K562 (cell line): ENCODE results near the gene PPAT. TPM values are rescaled to one million over a fixed set of nuclear protein-coding genes. Genes with fewer than 3 reads are reported as not detected.
A peak's percentile ranks its signal among the peaks of the same experiment; 100 is the strongest.

Experiments
- ATAC-seq: fragments of 200-7000 bp; cut with Tn5 transposase; 3 replicates; pipeline ENCODE4 v1.9.1; 2020; ENCODE audit warnings: moderate library complexity
- BruUV-seq: library from RNA; stranded (reverse); fragments of 400-500 nt; replicated peaks from 2 replicates; lab custom pipeline; 2021; lab: Mats Ljungman, UMichigan
- CTCF ChIA-PET: fragments of 300-600 bp; formaldehyde crosslinking; extraction: SDS; loops from one replicate; lab custom pipeline; 2021; ENCODE audit warnings: low intra/inter-chr PET ratio; lab: Yijun Ruan, JAX
- POLR2A ChIA-PET: fragments of 300-600, 350-650 bp; sonication (Branson Sonifier 250); formaldehyde crosslinking; extraction: SDS; loops from one replicate; lab custom pipeline; 2021; ENCODE audit warnings: antibody characterized with exemption, inconsistent platforms; lab: Yijun Ruan, JAX
- DNase-seq, 4 experiments: peaks; one replicate each; pipeline versions ENCODE4 v3.0.0 to v3.0.0-alpha.2; 2011 to 2018; ENCODE audit warnings: low spot score in 3 of 4, mixed read lengths in 3 of 4; ENCODE audit errors: extremely low read depth in 1 of 4
- FAIRE-seq: peaks from 2 replicates; lab custom pipeline; 2011; peaks lifted over from hg19 to GRCh38; lab: Jason Lieb, UNC
- H2AFZ ChIP-seq: 2 replicates; pipeline ENCODE4 v1.6.0; 2011; ENCODE audit warnings: low read depth, low read length, control low read depth, inconsistent platforms
- H3K27ac ChIP-seq: fragments of 200-600 bp; 3 replicates; pipeline ENCODE4 v1.8.0; 2011; ENCODE audit warnings: low read depth, mild to moderate bottlenecking, control low read depth, inconsistent platforms, low read length, moderate library complexity, mixed read lengths; ENCODE audit errors: extremely low read depth
- H3K27me3 ChIP-seq, 2 experiments: fragments of 300-600 bp in 1 of 2; 2 replicates in 1 of 2; 3 replicates in 1 of 2; pipeline versions ENCODE4 v1.6.0 to v1.8.0; 2011; ENCODE audit warnings: inconsistent platforms in 2 of 2, low read length in 2 of 2, mild to moderate bottlenecking in 1 of 2, mixed read lengths in 1 of 2, moderate library complexity in 1 of 2; ENCODE audit not compliant: control insufficient read depth in 2 of 2, insufficient read depth in 2 of 2
- H3K36me3 ChIP-seq: fragments of 300-600 bp; 3 replicates; pipeline ENCODE4 v1.8.0; 2011; ENCODE audit warnings: mild to moderate bottlenecking, low read length, inconsistent platforms; ENCODE audit not compliant: control insufficient read depth, insufficient read depth
- H3K4me1 ChIP-seq, 2 experiments: fragments of 200-600 bp in 1 of 2; replicated peaks in 1 of 2; 2 replicates in 1 of 2; 3 replicates in 1 of 2; pipeline versions ENCODE4 v1.5.1 to v1.8.0; 2011; ENCODE audit warnings: inconsistent platforms in 2 of 2, low read length in 2 of 2, mild to moderate bottlenecking in 1 of 2, mixed read lengths in 1 of 2, moderate library complexity in 1 of 2; ENCODE audit not compliant: control insufficient read depth in 2 of 2, insufficient read depth in 2 of 2
- H3K4me2 ChIP-seq: 2 replicates; pipeline ENCODE4 v1.6.1; 2011; ENCODE audit warnings: low read length, control low read depth, inconsistent platforms, mixed read lengths; ENCODE audit not compliant: insufficient read depth
- H3K4me3 ChIP-seq: fragments of 200-600 bp; sonication (generic), shearing (Covaris generic); 2 replicates; pipeline ENCODE4 v1.5.1; 2016; ENCODE audit warnings: control low read depth, inconsistent platforms
- H3K79me2 ChIP-seq: fragments of 200-600 bp; 3 replicates; pipeline ENCODE4 v1.8.0; 2011; ENCODE audit warnings: low read length, inconsistent platforms; ENCODE audit not compliant: control insufficient read depth, insufficient read depth
- H3K9ac ChIP-seq, 2 experiments: 2 replicates each; pipeline versions ENCODE4 v1.6.0 to v1.6.1; 2011; ENCODE audit warnings: low read depth in 2 of 2, low read length in 2 of 2, control low read depth in 1 of 2, inconsistent platforms in 1 of 2, mild to moderate bottlenecking in 1 of 2, mixed read lengths in 1 of 2; ENCODE audit not compliant: insufficient read depth in 1 of 2
- H3K9me1 ChIP-seq: one replicate; pipeline ENCODE4 v1.6.0; 2011; ENCODE audit warnings: inconsistent platforms, mild to moderate bottlenecking, low read length, moderate library complexity; ENCODE audit not compliant: control insufficient read depth, insufficient read depth
- H3K9me3 ChIP-seq: replicated peaks from 2 replicates; pipeline ENCODE4 v1.5.1; 2011; ENCODE audit warnings: low read depth, low read length, inconsistent platforms; ENCODE audit not compliant: control insufficient read depth, insufficient read depth
- H4K20me1 ChIP-seq: replicated peaks from 2 replicates; pipeline ENCODE4 v1.6.1; 2011; ENCODE audit warnings: low read length, inconsistent platforms, mixed read lengths; ENCODE audit not compliant: control insufficient read depth, insufficient read depth
- HDAC1 ChIP-seq, 2 experiments: fragments of 450-650 bp; IDR thresholded peaks; 2 replicates each; pipeline ENCODE4 v1.6.1; 2016 to 2017; ENCODE audit warnings: inconsistent platforms in 1 of 2, mild to moderate bottlenecking in 1 of 2, moderate library complexity in 1 of 2
- MIER1 ChIP-seq: fragments of 450-650 bp; IDR thresholded peaks from 2 replicates; pipeline ENCODE4 v1.6.1; 2016; ENCODE audit warnings: antibody characterized with exemption, mild to moderate bottlenecking, low read depth
- WGBS: fragments of 100-300 bp; shearing (Covaris generic); methylation state at CpG from one replicate; pipeline ENCODE4 v1.1.6; 2016; ENCODE audit warnings: low coverage, mixed read lengths; ENCODE audit not compliant: insufficient coverage; ENCODE audit errors: missing lambda C conversion rate; 5-methylcytosine and 5-hydroxymethylcytosine counted together
- in situ Hi-C: fragments of 300-500 bp; cut with MboI; formaldehyde crosslinking; loops from 4 replicates; pipeline ENCODE4 v1.15.0; 2018; ENCODE audit warnings: inconsistent platforms, mixed read lengths
- intact Hi-C: fragments of 100-400 bp; cut with micrococcal nuclease; formaldehyde crosslinking; loops from 2 replicates; pipeline ENCODE4 v1.14.2; 2022
- polyA plus RNA-seq, 8 experiments: library from polyadenylated mRNA; depleted of rRNA in 4 of 8; stranded (reverse) in 5 of 8; unstranded in 3 of 8; fragments of >200 nt; fragmentation: Nextera tagmentation in 2 of 8; fragmentation: Illumina TruSeq in 1 of 8; extraction: Ambion mirVana in 2 of 8; extraction: Trizol in 1 of 8; gene quantifications; 2 replicates each; pipeline versions ENCODE4 v1.2.1 to v1.2.3, GENCODE V29; 2011 to 2014; ENCODE audit warnings: inconsistent platforms in 1 of 8, missing spikeins in 1 of 8
- total RNA-seq, 7 experiments: library from RNA; depleted of rRNA in 6 of 7; stranded (reverse); fragments of >200 nt in 6 of 7; fragmentation: Illumina TruSeq in 2 of 7; extraction: Trizol in 2 of 7; gene quantifications; 2 replicates each; pipeline versions ENCODE4 v1.2.1 to v1.2.3, GENCODE V29; 2011 to 2021; ENCODE audit warnings: low replicate concordance in 1 of 7
- TF ChIP-seq, protein P1 (sequence below): fragments of 450-650 bp; formaldehyde crosslinking; conservative IDR thresholded peaks from 2 replicates; pipeline ENCODE4 v1.4.0; 2022; ENCODE audit warnings: mild to moderate bottlenecking, missing genetic modification characterization

The PPAT gene
- total and polyA plus RNA-seq, 9 of the 15 experiments (the other 6 are each of a cell fraction or from before 2014, with no cell fraction given) = 36.2 to 75.8 (median 55.5) TPM

DNA sequence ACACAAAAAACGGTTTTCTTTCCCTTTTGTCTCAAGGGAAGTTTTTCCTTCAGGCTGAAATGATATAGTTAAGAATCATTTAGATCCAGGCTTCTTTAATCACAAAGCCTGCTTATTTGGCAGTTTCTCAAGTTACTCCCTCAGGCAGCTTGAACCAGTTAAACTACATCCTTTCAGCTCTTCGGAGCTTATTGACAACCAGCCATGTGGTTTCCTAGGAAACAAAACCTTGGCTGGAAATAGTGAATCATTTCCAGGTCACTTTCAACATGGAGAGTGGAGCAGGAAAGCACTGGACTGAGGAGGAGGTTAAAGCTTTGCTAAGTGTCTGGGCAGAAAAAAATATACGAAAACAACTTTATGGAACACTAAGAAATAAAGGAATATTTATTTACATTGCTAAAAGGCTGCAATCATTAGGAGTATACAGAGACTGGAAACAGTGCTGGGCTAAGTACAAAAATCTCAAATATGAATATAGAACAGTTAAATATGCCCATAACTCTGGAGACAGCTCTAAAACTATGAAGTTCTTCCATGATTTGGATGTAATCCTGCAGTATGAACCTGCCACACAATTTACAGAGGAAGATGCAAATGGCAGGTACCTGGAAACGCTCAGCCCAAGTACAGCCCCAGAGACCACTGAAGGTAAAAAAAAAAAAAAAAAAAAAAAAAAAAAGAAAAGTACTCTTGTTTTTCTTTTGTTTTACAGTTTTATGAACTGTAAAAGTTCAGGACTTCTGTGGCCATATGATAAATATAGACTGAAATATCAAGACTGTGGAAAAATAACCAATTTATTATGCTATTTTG, 25.0 kb downstream of the PPAT start (continued):
- TF ChIP-seq, protein P1, sequence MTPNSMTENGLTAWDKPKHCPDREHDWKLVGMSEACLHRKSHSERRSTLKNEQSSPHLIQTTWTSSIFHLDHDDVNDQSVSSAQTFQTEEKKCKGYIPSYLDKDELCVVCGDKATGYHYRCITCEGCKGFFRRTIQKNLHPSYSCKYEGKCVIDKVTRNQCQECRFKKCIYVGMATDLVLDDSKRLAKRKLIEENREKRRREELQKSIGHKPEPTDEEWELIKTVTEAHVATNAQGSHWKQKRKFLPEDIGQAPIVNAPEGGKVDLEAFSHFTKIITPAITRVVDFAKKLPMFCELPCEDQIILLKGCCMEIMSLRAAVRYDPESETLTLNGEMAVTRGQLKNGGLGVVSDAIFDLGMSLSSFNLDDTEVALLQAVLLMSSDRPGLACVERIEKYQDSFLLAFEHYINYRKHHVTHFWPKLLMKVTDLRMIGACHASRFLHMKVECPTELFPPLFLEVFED (CRISPR knock-in tag) = no peak

DNA sequence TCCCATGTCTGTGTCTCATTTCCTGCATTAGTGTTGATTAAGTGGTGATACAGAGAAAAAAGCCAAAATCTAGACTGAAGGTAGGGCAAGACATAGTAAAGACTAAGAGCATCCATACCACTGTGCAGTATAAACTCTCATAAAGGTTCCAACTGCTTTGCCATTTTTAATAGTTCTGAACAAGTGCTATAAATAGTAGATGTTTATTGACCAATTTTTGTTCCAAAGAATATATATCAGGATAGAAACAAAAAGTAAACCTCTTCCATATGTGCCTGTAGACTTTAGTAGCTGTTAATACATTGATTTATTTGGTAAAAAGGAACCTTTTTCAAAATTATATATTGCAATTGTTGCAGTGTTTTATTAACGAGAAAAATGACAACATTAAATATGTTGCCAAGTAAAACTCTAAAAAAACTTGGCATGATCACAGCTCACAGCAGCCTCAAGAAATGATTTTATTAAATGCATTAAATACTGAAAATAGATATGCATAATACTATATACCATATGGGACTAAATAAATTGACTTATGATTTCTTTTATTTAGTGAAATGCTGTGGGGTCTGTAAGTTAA, 25.8 kb downstream of the PPAT start:
- H3K36me3 ChIP-seq = peaks cover 41% of the 10 kb centered on the region
- POLR2A ChIA-PET = interaction anchor here (1.1 kb wide), 1 partner anchor 13 kb away, joined by 3 read pairs; no protein-coding TSS in a partner anchor
- no peaks in the 10 kb centered on the region for H3K9me1 ChIP-seq
- intact Hi-C loops = no loop called here
- DNase-seq (no peak), ATAC-seq (no peak), FAIRE-seq (no peak)
- H4K20me1 ChIP-seq = no peaks in the 10 kb centered on the region; the same call in 1 of the 2 replicates
- no peaks in the 10 kb centered on the region for H3K27me3 ChIP-seq
- no peaks in the 10 kb centered on the region for H3K4me1 ChIP-seq
- no peaks in the 10 kb centered on the region for H3K9me3 ChIP-seq
- WGBS = 88% methylated on average over 1 of the region's 1 CpG
- H3K4me3 ChIP-seq = no peak overlapping the region
- BruUV-seq = no TSS peak
- H3K4me2 ChIP-seq = no peak overlapping the region
- TF ChIP-seq HDAC1 (IDR thresholded peaks at IDR 0.05) = no peak
- no peak for TF ChIP-seq MIER1
- peaks cover 68% of the 10 kb centered on the region for H3K79me2 ChIP-seq
- peak overlapping the region; percentile 29; the same call in 1 of the 3 replicates for H3K27ac ChIP-seq
- CTCF ChIA-PET = no interaction called here
- no peak overlapping the region for H2AFZ ChIP-seq
- no peak overlapping the region for H3K9ac ChIP-seq
- in situ Hi-C loops = no loop called here
